ENCODE measurements around the gene SMOC2. TPM values are rescaled to one million over a fixed set of nuclear protein-coding genes. Genes with fewer than 3 reads are reported as not detected.

The SMOC2 gene
- polyA plus RNA-seq, 2 of the 4 experiments (the other 2 are of a cell fraction), result not detected

DNA sequence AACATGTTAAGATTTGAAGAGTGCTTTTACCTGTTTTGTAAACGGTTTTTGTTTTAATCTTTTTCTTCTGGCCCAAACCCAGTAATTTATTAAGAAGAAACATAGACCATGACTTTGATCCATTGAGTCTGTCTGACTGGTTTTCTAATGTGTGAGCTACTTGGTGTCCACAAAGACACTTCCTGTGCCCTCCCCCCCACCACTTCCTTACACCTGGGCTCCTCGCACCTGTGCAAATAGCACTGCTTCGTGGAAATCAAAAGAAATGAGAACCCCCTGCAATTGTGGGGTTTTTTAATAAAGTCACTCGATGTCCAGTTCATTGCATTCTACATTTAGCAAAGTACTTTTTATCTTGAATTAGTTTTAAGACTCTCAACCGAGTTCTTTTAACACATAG is 65.5 kb downstream of the SMOC2 start:
- no peak overlapping the region for H3K4me2 ChIP-seq
- no peak for TF ChIP-seq JUN (IDR thresholded peaks at IDR 0.05)
- TF ChIP-seq ZFP36 (IDR thresholded peaks at IDR 0.05; ENCODE audit: borderline replicate concordance, partially characterized antibody), result no peak
- TF ChIP-seq, protein P1, sequence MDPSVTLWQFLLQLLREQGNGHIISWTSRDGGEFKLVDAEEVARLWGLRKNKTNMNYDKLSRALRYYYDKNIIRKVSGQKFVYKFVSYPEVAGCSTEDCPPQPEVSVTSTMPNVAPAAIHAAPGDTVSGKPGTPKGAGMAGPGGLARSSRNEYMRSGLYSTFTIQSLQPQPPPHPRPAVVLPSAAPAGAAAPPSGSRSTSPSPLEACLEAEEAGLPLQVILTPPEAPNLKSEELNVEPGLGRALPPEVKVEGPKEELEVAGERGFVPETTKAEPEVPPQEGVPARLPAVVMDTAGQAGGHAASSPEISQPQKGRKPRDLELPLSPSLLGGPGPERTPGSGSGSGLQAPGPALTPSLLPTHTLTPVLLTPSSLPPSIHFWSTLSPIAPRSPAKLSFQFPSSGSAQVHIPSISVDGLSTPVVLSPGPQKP (IDR thresholded peaks at IDR 0.05; ENCODE audit: low read depth, low read length), result no peak
- TF ChIP-seq EHF (CRISPR knock-in tag; IDR thresholded peaks at IDR 0.05), result no peak
- TF ChIP-seq, protein P2, sequence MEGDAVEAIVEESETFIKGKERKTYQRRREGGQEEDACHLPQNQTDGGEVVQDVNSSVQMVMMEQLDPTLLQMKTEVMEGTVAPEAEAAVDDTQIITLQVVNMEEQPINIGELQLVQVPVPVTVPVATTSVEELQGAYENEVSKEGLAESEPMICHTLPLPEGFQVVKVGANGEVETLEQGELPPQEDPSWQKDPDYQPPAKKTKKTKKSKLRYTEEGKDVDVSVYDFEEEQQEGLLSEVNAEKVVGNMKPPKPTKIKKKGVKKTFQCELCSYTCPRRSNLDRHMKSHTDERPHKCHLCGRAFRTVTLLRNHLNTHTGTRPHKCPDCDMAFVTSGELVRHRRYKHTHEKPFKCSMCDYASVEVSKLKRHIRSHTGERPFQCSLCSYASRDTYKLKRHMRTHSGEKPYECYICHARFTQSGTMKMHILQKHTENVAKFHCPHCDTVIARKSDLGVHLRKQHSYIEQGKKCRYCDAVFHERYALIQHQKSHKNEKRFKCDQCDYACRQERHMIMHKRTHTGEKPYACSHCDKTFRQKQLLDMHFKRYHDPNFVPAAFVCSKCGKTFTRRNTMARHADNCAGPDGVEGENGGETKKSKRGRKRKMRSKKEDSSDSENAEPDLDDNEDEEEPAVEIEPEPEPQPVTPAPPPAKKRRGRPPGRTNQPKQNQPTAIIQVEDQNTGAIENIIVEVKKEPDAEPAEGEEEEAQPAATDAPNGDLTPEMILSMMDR (IDR thresholded peaks at IDR 0.05), result no peak
- no peaks in the 10 kb centered on the region for H3K9me3 ChIP-seq
- ATAC-seq, result no peak
- ChIA-PET CTCF (no interaction called here), POLR2A (no interaction called here)
- WGBS (ENCODE audit: missing lambda C conversion rate), result 22% methylated on average over 5 of the region's 5 CpGs
- no peaks in the 10 kb centered on the region for H3K4me1 ChIP-seq
- no peak overlapping the region for H3K27ac ChIP-seq
- DNase-seq (ENCODE audit: low read depth in 1 of 2, low spot score in 1 of 2), result no peak
- no peak for FAIRE-seq
- H3K4me3 ChIP-seq, result no peak overlapping the region

DNA sequence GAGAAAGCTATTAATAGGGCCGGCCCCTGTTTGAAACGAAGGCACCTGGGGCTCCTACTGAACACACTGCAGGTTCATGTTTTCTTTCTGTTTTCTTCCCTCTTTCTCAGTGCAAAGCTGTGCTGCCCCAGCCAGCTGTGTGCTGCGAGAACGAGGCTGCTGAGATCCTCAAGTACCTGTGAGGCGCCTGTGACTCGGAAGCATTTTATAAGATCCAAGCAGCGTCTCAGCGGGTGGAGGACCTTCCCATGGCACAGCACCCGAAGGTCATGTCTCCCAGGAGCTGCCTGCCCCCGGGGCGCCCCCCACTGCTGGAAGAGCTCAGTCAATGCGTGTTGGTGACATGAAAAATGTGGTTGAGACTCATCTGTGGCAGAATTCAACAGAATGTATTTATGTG is 66.3 kb downstream of the SMOC2 start:
- Histone ChIP-seq H3K27ac (no peak overlapping the region), H3K4me1 (no peaks in the 10 kb centered on the region), H3K4me2 (no peak overlapping the region), H3K4me3 (no peak overlapping the region), H3K9me3 (no peaks in the 10 kb centered on the region)
- no peak for TF ChIP-seq HOXA7 (CRISPR knock-in tag; IDR thresholded peaks at IDR 0.05)
- TF ChIP-seq ZNF302 (CRISPR knock-in tag; IDR thresholded peaks at IDR 0.05), result no peak
- no peak for TF ChIP-seq SMC3 (IDR thresholded peaks at IDR 0.05)
- no peak for TF ChIP-seq EHMT2 (IDR thresholded peaks at IDR 0.05; ENCODE audit: low read depth)
- no peak for TF ChIP-seq RAD21 (conservative IDR thresholded peaks at IDR 0.05 in 1 of 2, IDR thresholded peaks at IDR 0.05 in 1 of 2)
- no peak for TF ChIP-seq TFCP2L1 (CRISPR knock-in tag; IDR thresholded peaks at IDR 0.05)
- no peak for TF ChIP-seq EP300 (IDR thresholded peaks at IDR 0.05)
- under 1% methylated on average over 10 of the region's 12 CpGs for WGBS (ENCODE audit: missing lambda C conversion rate)
- ATAC-seq (no peak), DNase-seq (ENCODE audit: low read depth in 1 of 2, low spot score in 1 of 2) (no peak), FAIRE-seq (no peak)
- POLR2A ChIA-PET, result no interaction called here
- CTCF ChIA-PET, result interaction anchor here (1.2 kb wide), 1 partner anchor 376 kb away, joined by 3 read pairs; no protein-coding TSS in a partner anchor

DNA sequence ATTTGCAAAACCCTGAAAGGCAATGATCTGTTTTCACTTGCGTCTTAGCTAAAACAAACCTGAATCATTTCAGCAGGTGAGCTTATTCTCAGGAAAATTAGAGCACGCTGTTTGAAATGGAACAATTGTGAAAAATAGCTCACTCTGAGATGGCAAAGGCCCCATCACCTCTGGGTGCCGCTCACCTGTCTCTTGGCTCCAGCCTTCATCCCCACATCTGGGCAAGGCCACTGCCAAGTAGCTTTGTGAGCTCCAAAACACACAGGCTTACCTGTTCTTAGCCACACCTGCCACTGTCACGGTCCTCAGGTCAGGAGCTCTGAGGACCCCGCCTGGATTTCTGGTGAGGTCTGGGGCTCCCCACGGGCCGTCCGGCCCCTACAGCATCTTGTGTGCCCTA is 66.7 kb downstream of the SMOC2 start:
- Histone ChIP-seq H3K4me1 (no peaks in the 10 kb centered on the region), H3K4me3 (no peak overlapping the region), H3K27ac (no peak overlapping the region), H3K4me2 (no peak overlapping the region), H3K9me3 (no peaks in the 10 kb centered on the region)
- ATAC-seq (no peak), FAIRE-seq (no peak), DNase-seq (ENCODE audit: low read depth in 1 of 2, low spot score in 1 of 2) (no peak)
- POLR2A ChIA-PET, result no interaction called here
- CTCF ChIA-PET, result interaction anchor here (1.2 kb wide), 1 partner anchor 376 kb away, joined by 3 read pairs; no protein-coding TSS in a partner anchor
- WGBS (ENCODE audit: missing lambda C conversion rate), result 37% methylated on average over 8 of the region's 8 CpGs
- TF ChIP-seq FOXS1 (CRISPR knock-in tag; IDR thresholded peaks at IDR 0.05) (no peak), SMC3 (IDR thresholded peaks at IDR 0.05) (no peak), ZC3H11A (IDR thresholded peaks at IDR 0.05) (no peak), CBX8 (IDR thresholded peaks at IDR 0.05) (no peak), ZSCAN20 (CRISPR knock-in tag; IDR thresholded peaks at IDR 0.05) (no peak), NFE2L2 (conservative IDR thresholded peaks at IDR 0.05; ENCODE audit: low read length) (no peak), JUNB (IDR thresholded peaks at IDR 0.05) (no peak), CBX2 (IDR thresholded peaks at IDR 0.05; ENCODE audit: borderline replicate concordance, low read depth) (no peak)

DNA sequence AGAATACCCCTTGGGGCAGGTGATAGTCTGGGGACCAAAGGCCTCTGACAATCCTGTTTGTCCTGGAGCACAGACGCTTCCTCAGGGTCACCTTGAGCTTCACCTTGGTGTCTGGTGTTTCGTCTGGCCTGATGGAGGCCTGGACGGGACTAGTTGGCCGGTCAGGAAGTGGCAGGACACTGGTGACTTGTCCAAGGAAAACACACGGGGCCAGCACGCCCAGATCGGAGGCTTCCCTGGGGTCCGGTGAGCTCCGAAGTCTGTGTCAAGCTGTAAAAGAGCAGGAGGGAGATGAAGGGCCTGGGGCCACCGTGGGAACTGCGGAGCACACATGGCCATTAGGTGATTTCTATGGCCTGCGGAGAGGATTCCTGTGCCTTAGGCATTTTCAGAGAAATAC is 67.9 kb downstream of the SMOC2 start:
- no peak for DNase-seq (ENCODE audit: low read depth in 1 of 2, low spot score in 1 of 2)
- Histone ChIP-seq H3K4me3 (no peak overlapping the region), H3K4me1 (no peaks in the 10 kb centered on the region), H3K27ac (no peak overlapping the region), H3K4me2 (no peak overlapping the region), H3K9me3 (no peaks in the 10 kb centered on the region)
- POLR2A ChIA-PET, result no interaction called here
- FAIRE-seq, result no peak
- CTCF ChIA-PET, result no interaction called here
- no peak for TF ChIP-seq HOXA7 (CRISPR knock-in tag; IDR thresholded peaks at IDR 0.05)
- 20% methylated on average over 7 of the region's 12 CpGs for WGBS (ENCODE audit: missing lambda C conversion rate)
- ATAC-seq, result no peak

All from A549 (cell line).